Omental fat pad (tissue), 4 donors: ENCODE data around the gene MCF2L2. TPM values are rescaled to one million over a fixed set of nuclear protein-coding genes. Genes with fewer than 3 reads are reported as not detected.

ENCODE experiments used
- ATAC-seq: fragments of 150-250 bp; one replicate; pipeline ENCODE4 v1.9.1; 2016; ENCODE audit warnings: mild to moderate bottlenecking, moderate library complexity; ENCODE audit not compliant: low FRiP score
- DNase-seq: peaks from one replicate; pipeline ENCODE4 v3.0.0-alpha.2; 2019; ENCODE audit warnings: low spot score
- CTCF ChIP-seq, 3 donors: fragments of 450-650 bp; IDR thresholded peaks; one replicate each; pipeline ENCODE4 v1.5.1; 2016 to 2017; ENCODE audit warnings: antibody characterized with exemption in 3 of 3, mild to moderate bottlenecking in 3 of 3, moderate library complexity in 2 of 3
- total RNA-seq, 4 donors: library from RNA; depleted of rRNA; stranded (reverse); fragments of >200 nt; gene quantifications; one replicate each; pipeline ENCODE4 v1.1.0, GENCODE V29; 2016

Gene MCF2L2
- total RNA-seq, 4 donors from 2014 or later = under 0.01 to 0.84 (median 0.39) TPM

GRCh38 chr3:183193762-183194689, 234.4 kb downstream of the MCF2L2 start:
- no peak for ATAC-seq
- no peak for DNase-seq
- no peak for TF ChIP-seq CTCF (IDR thresholded peaks at IDR 0.05)

- DNase-seq (no peak), ATAC-seq (no peak)
- TF ChIP-seq CTCF (IDR thresholded peaks at IDR 0.05) = no peak
These were observed 235.6 kb downstream of the MCF2L2 start for GRCh38 chr3:183192650-183193300.

GRCh38 chr3:183189641-183190040, 238.8 kb downstream of the MCF2L2 start:
- DNase-seq (no peak), ATAC-seq (no peak)
- no peak for TF ChIP-seq CTCF (IDR thresholded peaks at IDR 0.05)

GRCh38 chr3:183188895-183189462, 239.4 kb downstream of the MCF2L2 start:
- ATAC-seq (no peak), DNase-seq (no peak)
- no peak for TF ChIP-seq CTCF (IDR thresholded peaks at IDR 0.05)

GRCh38 chr3:183185696-183186095, 242.7 kb downstream of the MCF2L2 start:
- no peak for ATAC-seq
- TF ChIP-seq CTCF (IDR thresholded peaks at IDR 0.05) = no peak
- DNase-seq = no peak

- TF ChIP-seq CTCF (IDR thresholded peaks at IDR 0.05) = no peak
- DNase-seq (no peak), ATAC-seq (no peak)
These were observed 245.4 kb downstream of the MCF2L2 start for GRCh38 chr3:183182732-183183610.
